ENCODE results near the gene F2.
"Not testable (repeated sequence)": the region's sequence is repeated elsewhere in the genome, so short reads cannot be mapped to it uniquely, and the experiment has no call there.

DNA sequence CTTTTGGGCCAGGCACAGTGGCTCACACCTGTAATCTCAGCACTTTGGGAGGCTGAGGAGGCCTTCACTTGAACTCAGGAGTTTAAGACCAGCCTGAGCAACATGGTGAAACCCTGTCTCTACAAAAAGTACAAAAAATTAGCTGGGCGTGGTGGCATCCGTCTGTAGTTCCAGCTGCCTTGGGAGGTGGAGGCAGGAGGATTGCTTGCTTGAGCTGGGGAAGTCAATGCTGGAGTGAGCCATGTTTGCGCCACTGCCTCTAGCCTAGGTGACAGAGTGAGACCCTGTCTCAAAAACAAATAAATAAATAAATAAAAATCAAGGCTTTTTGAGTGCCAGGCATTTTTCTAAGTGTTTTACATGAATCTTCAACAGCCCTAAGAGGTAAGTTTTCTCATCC, 48.5 kb upstream of the F2 start:
- TF ChIP-seq, protein P1, sequence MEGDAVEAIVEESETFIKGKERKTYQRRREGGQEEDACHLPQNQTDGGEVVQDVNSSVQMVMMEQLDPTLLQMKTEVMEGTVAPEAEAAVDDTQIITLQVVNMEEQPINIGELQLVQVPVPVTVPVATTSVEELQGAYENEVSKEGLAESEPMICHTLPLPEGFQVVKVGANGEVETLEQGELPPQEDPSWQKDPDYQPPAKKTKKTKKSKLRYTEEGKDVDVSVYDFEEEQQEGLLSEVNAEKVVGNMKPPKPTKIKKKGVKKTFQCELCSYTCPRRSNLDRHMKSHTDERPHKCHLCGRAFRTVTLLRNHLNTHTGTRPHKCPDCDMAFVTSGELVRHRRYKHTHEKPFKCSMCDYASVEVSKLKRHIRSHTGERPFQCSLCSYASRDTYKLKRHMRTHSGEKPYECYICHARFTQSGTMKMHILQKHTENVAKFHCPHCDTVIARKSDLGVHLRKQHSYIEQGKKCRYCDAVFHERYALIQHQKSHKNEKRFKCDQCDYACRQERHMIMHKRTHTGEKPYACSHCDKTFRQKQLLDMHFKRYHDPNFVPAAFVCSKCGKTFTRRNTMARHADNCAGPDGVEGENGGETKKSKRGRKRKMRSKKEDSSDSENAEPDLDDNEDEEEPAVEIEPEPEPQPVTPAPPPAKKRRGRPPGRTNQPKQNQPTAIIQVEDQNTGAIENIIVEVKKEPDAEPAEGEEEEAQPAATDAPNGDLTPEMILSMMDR (IDR thresholded peaks at IDR 0.05): not testable (repeated sequence)
- TF ChIP-seq POLR2A (IDR thresholded peaks at IDR 0.05): not testable (repeated sequence)

Measured in adrenal gland (tissue), 5 donors.